H1 (cell line): ENCODE data around the gene PEPD. TPM values are rescaled to one million over a fixed set of nuclear protein-coding genes. Genes with fewer than 3 reads are reported as not detected.

ENCODE experiments used
- CTCF ChIA-PET: fragments of 300-600 bp; sonication (Branson Sonifier 250); formaldehyde crosslinking; loops from one replicate; lab custom pipeline; 2021; ENCODE audit not compliant: partially characterized antibody; lab: Charles Lee
- POLR2A ChIA-PET: fragments of 300-600 bp; sonication (Branson Sonifier 250); formaldehyde crosslinking; loops from one replicate; lab custom pipeline; 2021; ENCODE audit warnings: inconsistent platforms; ENCODE audit not compliant: partially characterized antibody; lab: Charles Lee
- DNase-seq, 2 experiments: peaks; one replicate each; pipeline versions ENCODE4 v3.0.0 to v3.0.0-alpha.2; 2010 to 2022; ENCODE audit warnings: low spot score in 2 of 2, low read depth in 1 of 2, mixed read lengths in 1 of 2
- FAIRE-seq: peaks from 2 replicates; lab custom pipeline; 2011; peaks lifted over from hg19 to GRCh38; lab: Jason Lieb, UNC
- H2AFZ ChIP-seq: 2 replicates; pipeline ENCODE4 v1.8.1; 2012; ENCODE audit warnings: low read length, inconsistent platforms
- H2AK5ac ChIP-seq: 2 replicates; pipeline ENCODE4 v1.6.1; 2013; ENCODE audit warnings: low read depth, low read length
- H2BK120ac ChIP-seq: replicated peaks from 2 replicates; pipeline ENCODE3; 2013; ENCODE audit warnings: low read depth, low read length, inconsistent platforms
- H2BK12ac ChIP-seq: 2 replicates; pipeline ENCODE4 v1.6.1; 2013; ENCODE audit warnings: low read depth, low read length
- H2BK15ac ChIP-seq: 2 replicates; pipeline ENCODE4 v1.6.1; 2013; ENCODE audit warnings: low read length
- H2BK20ac ChIP-seq: 2 replicates; pipeline ENCODE4 v1.6.1; 2013; ENCODE audit warnings: low read length
- H2BK5ac ChIP-seq: 2 replicates; pipeline ENCODE4 v1.6.1; 2013; ENCODE audit warnings: low read depth, low read length
- H3K14ac ChIP-seq: 2 replicates; pipeline ENCODE4 v1.6.1; 2013; ENCODE audit warnings: inconsistent platforms; ENCODE audit not compliant: insufficient read length
- H3K18ac ChIP-seq: 2 replicates; pipeline ENCODE4 v1.6.1; 2013; ENCODE audit warnings: low read length; ENCODE audit errors: extremely low read depth
- H3K23ac ChIP-seq: 2 replicates; pipeline ENCODE4 v1.6.1; 2013; ENCODE audit warnings: inconsistent platforms; ENCODE audit not compliant: insufficient read length
- H3K23me2 ChIP-seq: 2 replicates; pipeline ENCODE4 v1.6.1; 2013; ENCODE audit warnings: low read depth, low read length
- H3K27ac ChIP-seq: 2 replicates; pipeline ENCODE4 v1.6.1; 2011; ENCODE audit warnings: low read depth, low read length, inconsistent platforms
- H3K27me3 ChIP-seq, 4 experiments: replicated peaks in 1 of 4; 1 replicate in 1 of 4; 2 replicates in 3 of 4; pipeline versions ENCODE4 v1.6.1 to v1.8.1; 2011 to 2013; ENCODE audit warnings: low read length in 3 of 4, mild to moderate bottlenecking in 3 of 4, inconsistent platforms in 2 of 4, mixed read lengths in 2 of 4, moderate library complexity in 1 of 4; ENCODE audit not compliant: control insufficient read depth in 3 of 4, insufficient read depth in 3 of 4; ENCODE audit errors: extremely low read depth in 1 of 4
- H3K36me3 ChIP-seq, 4 experiments: 2 replicates each; pipeline versions ENCODE4 v1.6.1 to v1.8.1; 2011 to 2013; ENCODE audit warnings: mild to moderate bottlenecking in 4 of 4, low read length in 3 of 4, moderate library complexity in 2 of 4, control low read depth in 1 of 4, inconsistent platforms in 1 of 4; ENCODE audit not compliant: insufficient read depth in 4 of 4, control insufficient read depth in 2 of 4
- H3K4ac ChIP-seq: replicated peaks from 2 replicates; pipeline ENCODE3; 2013; ENCODE audit warnings: low read length, low read depth, mixed read lengths, inconsistent platforms; ENCODE audit not compliant: insufficient read length
- H3K4me1 ChIP-seq, 4 experiments: replicated peaks in 1 of 4; 1 replicate in 1 of 4; 2 replicates in 3 of 4; pipeline versions ENCODE4 v1.6.1 to v1.8.1; 2011 to 2013; ENCODE audit warnings: low read length in 3 of 4, inconsistent platforms in 2 of 4, mixed read lengths in 1 of 4; ENCODE audit not compliant: insufficient read depth in 4 of 4, control insufficient read depth in 3 of 4
- H3K4me2 ChIP-seq, 2 experiments: 2 replicates each; pipeline versions ENCODE4 v1.6.1 to v1.8.1; 2011 to 2013; ENCODE audit warnings: low read depth in 2 of 2, low read length in 2 of 2, control low read depth in 1 of 2, inconsistent platforms in 1 of 2, mild to moderate bottlenecking in 1 of 2; ENCODE audit not compliant: insufficient read depth in 1 of 2
- H3K4me3 ChIP-seq, 4 experiments: fragments of 200-600, 300-600 bp in 1 of 4; sonication (generic), shearing (Covaris generic), sonication (Bioruptor Twin) in 1 of 4; 2 replicates each; pipeline versions ENCODE4 v1.5.1 to v1.8.1; 2011 to 2016; ENCODE audit warnings: low read length in 4 of 4, low read depth in 3 of 4, control low read depth in 2 of 4, inconsistent platforms in 2 of 4, mild to moderate bottlenecking in 2 of 4, mixed read lengths in 1 of 4, moderate library complexity in 1 of 4; ENCODE audit not compliant: insufficient read depth in 2 of 4; ENCODE audit errors: extremely low read depth in 1 of 4
- H3K56ac ChIP-seq: replicated peaks from 2 replicates; pipeline ENCODE3; 2013; ENCODE audit warnings: low read depth, mild to moderate bottlenecking, mixed read lengths, low read length, inconsistent platforms; ENCODE audit not compliant: insufficient read length
- H3K79me1 ChIP-seq: 2 replicates; pipeline ENCODE4 v1.6.1; 2013; ENCODE audit warnings: low read depth, low read length, control low read depth
- H3K79me2 ChIP-seq, 2 experiments: 2 replicates each; pipeline versions ENCODE4 v1.6.1 to v1.8.1; 2012 to 2013; ENCODE audit warnings: low read length in 2 of 2, mild to moderate bottlenecking in 2 of 2, inconsistent platforms in 1 of 2; ENCODE audit not compliant: insufficient read depth in 2 of 2, control insufficient read depth in 1 of 2
- H3K9ac ChIP-seq, 4 experiments: replicated peaks in 1 of 4; 1 replicate in 1 of 4; 2 replicates in 3 of 4; pipeline versions ENCODE4 v1.6.1 to v1.8.1; 2011 to 2013; ENCODE audit warnings: low read depth in 3 of 4, low read length in 3 of 4, control low read depth in 2 of 4, mild to moderate bottlenecking in 2 of 4, moderate library complexity in 2 of 4, inconsistent platforms in 1 of 4; ENCODE audit errors: extremely low read depth in 1 of 4
- H3K9me3 ChIP-seq, 2 experiments: 2 replicates each; pipeline versions ENCODE4 v1.6.1 to v1.8.1; 2012 to 2013; ENCODE audit warnings: mild to moderate bottlenecking in 2 of 2, moderate library complexity in 2 of 2, control low read depth in 1 of 2, inconsistent platforms in 1 of 2, low read depth in 1 of 2, low read length in 1 of 2, mixed read lengths in 1 of 2; ENCODE audit not compliant: insufficient read depth in 2 of 2
- H4K20me1 ChIP-seq, 2 experiments: replicated peaks in 1 of 2; 2 replicates each; pipeline versions ENCODE3 to v1.8.1; 2011 to 2013; ENCODE audit warnings: inconsistent platforms in 2 of 2, low read length in 2 of 2, mild to moderate bottlenecking in 1 of 2; ENCODE audit not compliant: insufficient read depth in 2 of 2, control insufficient read depth in 1 of 2
- H4K5ac ChIP-seq: 2 replicates; pipeline ENCODE4 v1.6.1; 2013; ENCODE audit warnings: low read length, low read depth, mixed read lengths, inconsistent platforms; ENCODE audit not compliant: insufficient read length
- H4K8ac ChIP-seq: 2 replicates; pipeline ENCODE4 v1.8.0; 2013; ENCODE audit warnings: mild to moderate bottlenecking, moderate library complexity, low read length, inconsistent platforms; ENCODE audit not compliant: insufficient read depth; ENCODE audit errors: extremely low read depth
- H4K91ac ChIP-seq: replicated peaks from 2 replicates; pipeline ENCODE3; 2013; ENCODE audit warnings: low read length, mixed read lengths, inconsistent platforms; ENCODE audit not compliant: insufficient read length
- CHD1 ChIP-seq: IDR thresholded peaks from 2 replicates; pipeline ENCODE4 v1.6.1; 2012; ENCODE audit warnings: low read depth, low read length, improper control_type of control experiment
- CREB1 ChIP-seq: IDR thresholded peaks from 2 replicates; pipeline ENCODE4 v1.6.1; 2012; ENCODE audit warnings: inconsistent platforms
- EP300 ChIP-seq, 2 experiments: IDR thresholded peaks; 1 replicate in 1 of 2; 2 replicates in 1 of 2; pipeline ENCODE4 v1.6.1; 2011 to 2012; ENCODE audit warnings: low read depth in 2 of 2, low read length in 2 of 2, mild to moderate bottlenecking in 2 of 2, borderline replicate concordance in 1 of 2, inconsistent platforms in 1 of 2, moderate library complexity in 1 of 2
- EZH2 ChIP-seq: fragments of 200-600 bp; sonication (generic); IDR thresholded peaks from 2 replicates; pipeline ENCODE4 v1.7.1; 2012; ENCODE audit warnings: low read depth, mild to moderate bottlenecking, moderate library complexity, low read length, inconsistent platforms; ENCODE audit not compliant: severe bottlenecking
- GABPA ChIP-seq: IDR thresholded peaks from 2 replicates; pipeline ENCODE4 v1.6.1; 2011; ENCODE audit warnings: mild to moderate bottlenecking, low read length, moderate library complexity, borderline replicate concordance; ENCODE audit not compliant: insufficient read depth
- PHF8 ChIP-seq: fragments of 200-600 bp; sonication (generic); conservative IDR thresholded peaks from 2 replicates; pipeline ENCODE4 v1.7.1; 2012; ENCODE audit warnings: low read depth, mild to moderate bottlenecking, inconsistent platforms, low read length, moderate library complexity
- SIX5 ChIP-seq: IDR thresholded peaks from 2 replicates; pipeline ENCODE4 v1.6.1; 2011; ENCODE audit warnings: mild to moderate bottlenecking, low read depth, low read length
- TAF7 ChIP-seq: optimal IDR thresholded peaks from 2 replicates; pipeline ENCODE3; 2011; ENCODE audit warnings: low read depth, mild to moderate bottlenecking, inconsistent platforms, low read length, moderate library complexity, borderline replicate concordance
- TCF12 ChIP-seq: IDR thresholded peaks from 2 replicates; pipeline ENCODE4 v1.6.1; 2011; ENCODE audit warnings: low read depth, mild to moderate bottlenecking, low read length
- ZNF274 ChIP-seq: IDR thresholded peaks from 2 replicates; pipeline ENCODE4 v1.7.0; 2012; ENCODE audit warnings: low read length, borderline replicate concordance; ENCODE audit errors: extremely low read depth
- WGBS, 2 experiments: shearing (Covaris generic) in 1 of 2; methylation state at CpG; one replicate each; pipeline versions ENCODE4 v1.1.6 to v1.1.7; 2013 to 2015; ENCODE audit warnings: low lambda C conversion rate in 2 of 2, mixed read lengths in 2 of 2, inconsistent platforms in 1 of 2, low coverage in 1 of 2, missing lambda C conversion rate in 1 of 2; ENCODE audit not compliant: insufficient replicate concordance in 2 of 2, insufficient coverage in 1 of 2, insufficient read length in 1 of 2; ENCODE audit errors: extremely low coverage in 1 of 2, missing lambda C conversion rate in 1 of 2; 5-methylcytosine and 5-hydroxymethylcytosine counted together
- polyA plus RNA-seq, 7 experiments: library from polyadenylated mRNA; depleted of rRNA in 3 of 7; stranded (reverse) in 5 of 7; unstranded in 2 of 7; fragments of >200 nt in 5 of 7; fragments of 200-250 nt in 2 of 7; gene quantifications; 1 replicate in 5 of 7; 2 replicates in 1 of 7; 4 replicates in 1 of 7; pipeline versions ENCODE4 v1.2.1 to v1.2.3, GENCODE V29; 2011 to 2013; ENCODE audit warnings: missing spikeins in 2 of 7, mixed read lengths in 2 of 7
- total RNA-seq: library from RNA; stranded (reverse); fragmentation: NEBNext Ultra II Directional; extraction: Animal tissue kit (Norgen Biotek cat#: 25700); gene quantifications from 2 replicates; pipeline ENCODE4 v1.2.1, GENCODE V29; 2021

PEPD gene
- total and polyA plus RNA-seq, 2 of the 8 experiments (the other 6 are each of a cell fraction or from before 2014, with no cell fraction given) = 84.1 to 178 TPM

DNA sequence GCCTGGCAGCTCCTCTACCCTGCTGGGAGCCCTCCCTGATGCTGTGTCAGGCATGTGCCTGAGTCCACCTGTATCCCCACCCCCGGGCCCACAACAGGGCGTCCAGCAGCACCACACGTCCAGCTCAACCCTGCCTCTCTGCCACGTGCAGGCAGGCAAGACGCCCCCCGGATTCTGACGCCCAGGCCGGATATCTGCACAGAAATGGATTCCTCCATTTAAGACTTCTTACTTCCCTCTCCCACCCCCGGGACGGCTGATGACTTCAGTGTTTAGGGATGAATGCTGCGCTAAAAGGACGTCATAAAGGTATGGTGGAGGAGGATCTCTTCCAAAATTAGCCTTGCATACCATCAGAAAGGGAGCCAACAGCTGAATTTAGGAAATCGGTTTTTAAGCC lies 10.2 kb downstream of the PEPD start:
- Histone ChIP-seq H3K4me1 (peaks cover 0 to 15% (median 7%) of the 10 kb centered on the region in 4 experiments; a peak in 6 of 7 replicates), H3K9me3 (no peaks in the 10 kb centered on the region), H3K27me3 (no peaks in the 10 kb centered on the region; a peak in 1 of 7 replicates), H2BK5ac (peak overlapping the region; percentile 40; the same call in 1 of the 2 replicates), H3K79me1 (peaks cover 32% of the 10 kb centered on the region), H3K18ac (no peak overlapping the region), H2BK120ac (no peak overlapping the region), H3K36me3 (no peaks in the 10 kb centered on the region; a peak in 2 of 8 replicates), H2BK12ac (0 out of 2 replicates have a peak overlapping the region, but pooled peaks have one; percentile 80), H4K8ac (no peak overlapping the region), H2AK5ac (0 out of 2 replicates have a peak overlapping the region, but pooled peaks have one; percentile 66), H3K4me2 (no peak overlapping the region), H2BK20ac (no peak overlapping the region), H4K20me1 (peaks cover 4 to 23% of the 10 kb centered on the region in 2 experiments), H4K91ac (no peak overlapping the region), H2AFZ (no peak overlapping the region), H3K14ac (no peak overlapping the region), H2BK15ac (no peak overlapping the region), H3K23me2 (peaks cover 3% of the 10 kb centered on the region; the same call in 1 of the 2 replicates), H3K9ac (no peak overlapping the region), H3K27ac (no peak overlapping the region), H3K23ac (no peak overlapping the region), H3K56ac (no peak overlapping the region), H3K4ac (no peak overlapping the region), H4K5ac (no peak overlapping the region), H3K4me3 (no peak overlapping the region), H3K79me2 (peaks cover 0 to 29% of the 10 kb centered on the region in 2 experiments; a peak in 3 of 4 replicates)
- ChIA-PET POLR2A (interaction anchor here (0.6 to 2.1 kb wide), 5 partner anchors 10 to 111 kb away, joined by 3 to 14 read pairs (median 3); partner anchors contain the start of genes CHST8 and PEPD), CTCF (interaction anchor here (1.0 to 2.0 kb wide), 8 partner anchors 9 to 274 kb away, joined by 3 to 16 read pairs (median 4); no protein-coding TSS in a partner anchor)
- TF ChIP-seq PHF8 = no peak
- TF ChIP-seq CREB1 = no peak
- no peak for TF ChIP-seq TAF7
- no peak for TF ChIP-seq CHD1
- no peak for TF ChIP-seq SIX5
- no peak for TF ChIP-seq TCF12
- TF ChIP-seq ZNF274 = no peak
- no peak for TF ChIP-seq GABPA
- TF ChIP-seq EP300 (IDR thresholded peaks at IDR 0.05; ENCODE audit: borderline replicate concordance in 1 of 2, low read depth in 2 of 2, low read length in 2 of 2) = no peak
- no peak for TF ChIP-seq EZH2
- DNase-seq (no peak), FAIRE-seq (no peak)
- WGBS, 2 experiments = 86% methylated on average over 13 of the region's 13 CpGs; no CpG with 5 or more reads in 1 of the 2 experiments
